HG03039 (cell line): Measurements from ENCODE around the gene SLCO3A1.

Source experiments
- ATAC-seq: cut with Tn5 transposase; IDR thresholded peaks from one replicate; pipeline ENCODE4 v1.9.1; 2021; ENCODE audit warnings: mild to moderate bottlenecking, moderate library complexity; ENCODE audit not compliant: unreplicated experiment

SLCO3A1 gene

DNA sequence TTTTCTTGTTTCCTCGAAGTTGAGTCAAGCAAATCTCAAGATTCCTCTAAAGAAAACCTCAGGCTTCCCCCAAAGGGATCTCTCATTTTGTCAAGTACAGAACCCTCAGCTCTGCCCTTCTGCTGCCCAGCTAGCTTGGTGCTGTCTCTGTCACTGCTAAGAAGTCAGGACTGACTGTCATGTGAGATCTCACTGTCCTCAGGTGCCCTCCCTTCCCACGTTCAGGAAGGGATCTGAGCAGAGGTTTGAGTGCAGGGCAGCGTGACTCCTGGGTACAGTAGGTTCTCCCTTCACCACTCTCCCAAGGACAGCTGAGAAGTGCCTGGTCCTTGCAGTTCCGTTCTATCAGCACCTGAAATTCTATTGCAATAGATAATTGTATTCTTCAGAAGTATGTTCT is 229.7 kb downstream of the SLCO3A1 start:
- ATAC-seq = no peak

DNA sequence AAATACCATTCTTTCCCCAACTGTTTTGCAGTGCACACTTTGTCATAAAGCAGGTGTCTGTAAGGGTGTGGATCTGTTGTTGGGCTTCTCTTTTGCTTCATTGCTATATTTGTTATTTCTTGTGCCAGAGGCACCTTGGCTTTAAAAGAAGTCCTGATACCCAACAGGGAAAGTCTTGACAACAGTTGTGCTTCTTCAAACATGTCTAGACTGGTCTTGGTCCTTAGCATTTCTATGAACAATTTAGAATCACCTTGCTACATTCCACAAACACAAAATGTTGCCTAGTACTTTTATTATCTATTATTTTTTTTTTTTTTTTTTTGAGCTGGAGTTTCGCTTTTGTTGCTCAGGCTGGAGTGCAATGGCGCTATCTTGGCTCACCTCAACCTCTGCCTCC is 233.7 kb downstream of the SLCO3A1 start:
- ATAC-seq = no peak

DNA sequence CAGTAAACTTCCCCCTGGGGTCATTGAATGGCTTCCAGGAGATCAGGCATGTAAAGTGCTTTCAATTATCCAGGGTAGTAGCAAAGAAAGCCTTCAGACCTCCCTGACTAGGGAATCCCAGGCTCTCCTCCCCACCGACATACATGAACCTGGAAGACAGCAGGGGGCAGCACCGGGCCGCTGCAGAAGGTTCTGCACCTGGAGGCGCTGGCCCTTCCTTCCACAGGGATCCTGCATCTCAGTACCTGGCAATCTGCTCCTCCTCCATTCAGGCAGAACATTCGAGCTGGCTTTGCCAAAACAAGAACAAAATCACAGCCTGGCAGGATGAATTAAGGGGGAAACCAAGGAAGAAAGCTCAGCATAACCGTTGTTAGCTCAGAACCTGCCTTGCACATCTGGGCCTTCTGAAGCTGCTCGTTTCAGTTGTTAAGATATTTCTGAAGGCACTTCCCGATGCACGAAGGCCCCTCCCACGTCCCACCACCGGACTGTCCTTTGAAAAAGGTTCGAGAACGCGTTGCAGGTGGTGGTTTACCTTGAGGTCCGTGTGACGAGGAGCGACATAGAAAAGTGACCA is 237.7 kb downstream of the SLCO3A1 start:
- ATAC-seq = no peak

DNA sequence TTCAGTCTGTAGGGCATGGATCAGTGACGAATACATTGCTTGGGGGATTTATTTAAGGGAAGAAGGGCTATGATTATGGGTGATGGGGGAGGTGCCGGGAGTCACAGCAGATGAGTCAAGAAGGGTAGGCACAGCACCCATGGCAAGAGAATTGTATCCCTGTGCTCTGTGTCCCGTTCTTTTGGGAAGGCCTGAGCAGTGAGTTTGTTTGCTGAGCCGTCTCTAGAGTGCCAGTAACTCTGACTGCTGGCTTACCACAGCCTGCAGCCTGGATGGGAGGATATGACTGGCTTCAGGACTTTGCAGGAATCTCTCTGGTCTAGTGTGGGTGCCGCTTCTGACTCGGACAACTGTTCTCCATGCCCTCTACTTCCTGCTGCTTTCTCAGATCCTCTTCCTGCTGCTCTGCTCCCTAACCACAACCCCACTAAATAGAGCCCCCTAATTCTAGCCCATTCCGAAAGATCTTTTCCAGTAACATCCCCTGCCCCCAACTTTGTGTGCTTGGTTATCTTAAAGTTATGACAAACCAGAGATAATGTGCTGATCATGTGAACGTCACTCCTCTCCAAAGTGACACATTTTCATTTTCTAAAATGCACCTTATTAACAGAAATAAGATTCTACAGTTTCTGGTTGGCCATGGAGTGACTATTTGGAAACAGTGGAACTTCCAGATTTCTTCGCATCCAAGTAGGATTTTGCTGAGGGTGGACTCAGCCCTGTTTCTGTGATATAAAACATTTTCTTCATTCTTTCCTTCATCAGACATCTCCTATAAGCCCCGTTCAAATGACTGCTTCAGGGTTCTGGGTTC is 239.0 kb downstream of the SLCO3A1 start:
- no peak for ATAC-seq

DNA sequence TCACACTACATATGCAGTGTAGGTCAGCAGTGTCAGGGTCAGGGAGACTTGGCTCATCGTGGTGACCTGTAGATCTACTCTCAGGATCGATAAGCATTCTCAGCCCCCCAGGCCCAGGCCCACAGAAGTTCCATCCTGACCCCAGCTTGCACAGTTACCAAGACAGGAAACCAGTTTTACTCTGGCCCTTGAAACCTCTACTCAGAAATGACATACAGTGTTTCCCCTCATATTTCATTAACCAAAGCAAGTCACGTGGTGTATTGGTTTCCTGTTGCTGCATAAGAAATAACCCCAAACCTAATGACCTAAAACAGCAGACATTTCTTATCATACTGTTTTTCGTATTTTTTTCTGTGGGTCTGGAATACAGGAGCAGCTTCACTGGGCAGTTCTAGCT is 242.2 kb downstream of the SLCO3A1 start:
- ATAC-seq = no peak

DNA sequence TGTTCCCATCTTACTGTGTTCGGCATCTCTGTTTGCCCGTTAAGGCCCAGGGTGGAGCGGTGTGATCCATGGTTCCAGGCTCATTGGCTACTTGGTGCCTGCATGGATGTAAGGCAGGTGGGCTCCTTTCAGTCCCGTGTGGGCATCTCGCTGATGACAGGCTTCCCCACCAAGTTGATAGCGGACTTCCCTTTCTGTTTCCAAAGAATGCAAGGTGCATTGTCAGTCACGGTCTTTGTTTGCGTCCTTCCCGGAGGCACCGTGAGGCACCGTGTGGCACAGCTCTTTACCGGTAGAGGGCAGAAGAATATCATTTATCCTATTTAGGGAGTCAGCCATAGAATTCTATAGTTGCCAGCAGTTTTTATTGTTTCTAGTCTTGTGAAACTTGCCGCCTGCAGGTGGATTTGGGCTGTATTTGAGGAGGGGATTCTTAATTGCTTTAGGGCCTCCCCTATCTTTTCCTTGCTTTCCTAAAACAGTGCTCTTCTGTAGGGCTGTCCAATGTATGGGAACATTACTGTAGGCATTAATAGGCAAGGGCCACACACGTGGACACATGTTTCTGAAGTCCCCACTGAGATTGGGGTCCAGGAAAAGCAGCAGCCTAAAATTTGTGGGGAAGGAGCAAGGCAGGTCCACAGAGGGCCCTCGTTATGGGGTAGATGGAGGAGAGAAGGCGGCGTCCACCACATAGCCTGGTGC is 244.1 kb downstream of the SLCO3A1 start:
- peak; percentile 40 for ATAC-seq

DNA sequence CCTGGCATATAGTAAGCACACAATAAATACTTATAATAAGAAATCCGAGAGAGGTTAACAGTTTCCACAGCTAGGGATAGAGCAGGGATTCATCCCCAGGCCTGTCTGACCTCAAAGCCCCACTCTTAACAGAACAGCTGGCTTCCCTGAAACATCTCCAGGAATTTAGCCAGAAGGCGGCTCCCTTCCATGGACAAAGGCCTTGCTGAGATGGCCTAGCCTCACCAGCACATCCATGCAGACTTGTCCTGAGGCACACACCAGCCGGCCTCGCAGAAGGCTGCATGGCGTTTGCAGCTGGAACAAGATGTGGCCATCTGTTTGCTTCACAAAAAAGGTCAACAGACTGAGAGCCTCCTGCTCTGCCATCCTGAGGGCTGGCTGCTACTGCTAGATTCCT is 245.4 kb downstream of the SLCO3A1 start:
- ATAC-seq = no peak

DNA sequence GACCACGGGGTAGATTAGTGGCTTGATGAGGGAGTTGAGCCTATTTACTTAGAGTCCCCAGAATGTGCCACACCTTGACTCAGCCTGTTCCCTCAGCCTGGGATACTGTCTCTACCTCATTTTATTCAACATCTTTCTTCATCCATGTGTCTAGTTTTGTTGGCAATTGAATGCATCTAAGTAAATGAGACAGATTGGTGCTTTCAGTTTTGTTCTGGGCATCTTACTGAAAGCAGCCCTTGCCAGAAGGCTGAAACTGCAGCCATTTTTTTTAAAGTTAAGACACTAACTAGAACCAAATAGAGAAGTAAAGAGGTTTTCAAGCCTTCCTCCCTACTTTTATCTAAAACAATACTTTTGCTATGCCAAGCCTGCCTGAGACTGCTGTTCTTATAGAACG is 246.8 kb downstream of the SLCO3A1 start:
- ATAC-seq = no peak

DNA sequence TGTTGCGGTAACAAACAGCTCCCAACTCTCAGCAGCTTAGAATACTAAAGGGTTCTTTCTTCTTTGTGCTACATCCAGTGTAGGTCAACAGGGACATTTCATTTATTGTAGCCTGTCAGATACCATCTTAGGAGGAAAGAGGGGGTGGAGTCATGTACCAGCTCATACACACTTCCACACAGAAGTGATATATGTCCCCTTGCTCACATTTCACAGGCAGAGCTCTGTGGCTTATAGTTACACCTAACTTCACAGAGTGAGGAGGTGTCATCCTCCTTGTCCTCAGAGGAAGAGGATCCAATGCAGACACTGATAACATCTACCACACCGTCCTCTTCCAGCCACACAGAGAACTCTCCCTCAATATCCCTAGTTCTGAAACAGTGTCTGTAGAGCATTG is 247.2 kb downstream of the SLCO3A1 start:
- ATAC-seq = no peak

DNA sequence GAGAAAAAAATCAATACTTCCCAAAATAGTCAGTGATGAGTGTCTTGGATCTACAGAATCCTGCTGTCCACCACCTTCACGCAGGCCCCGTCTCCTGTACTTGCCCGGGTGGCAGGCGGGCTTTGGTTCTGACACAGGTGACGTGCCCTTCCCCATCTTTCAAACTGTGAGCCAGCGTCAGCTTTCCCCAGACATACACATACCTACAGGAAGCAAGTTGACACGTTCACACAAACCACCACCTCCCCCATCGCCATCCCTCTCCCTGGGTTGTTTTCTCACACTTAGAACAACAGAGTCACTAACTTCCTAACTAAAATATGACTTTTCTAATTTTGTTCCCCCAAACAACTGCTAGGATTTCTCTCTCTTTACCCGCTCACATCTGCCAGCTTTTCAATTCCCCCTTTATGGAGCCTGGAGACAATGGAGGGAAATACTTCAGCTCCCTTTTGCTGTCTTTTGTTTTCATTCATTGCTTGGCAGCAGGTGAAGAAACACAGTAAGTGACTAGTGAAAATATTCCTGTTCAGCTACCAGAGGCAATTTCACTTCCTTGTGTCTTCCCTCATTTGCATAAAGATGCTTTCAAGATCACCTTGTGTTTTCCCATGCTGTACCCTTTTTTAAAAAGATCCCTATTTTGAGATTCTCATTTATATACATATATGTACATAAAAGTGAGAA is 248.3 kb downstream of the SLCO3A1 start:
- no peak for ATAC-seq

DNA sequence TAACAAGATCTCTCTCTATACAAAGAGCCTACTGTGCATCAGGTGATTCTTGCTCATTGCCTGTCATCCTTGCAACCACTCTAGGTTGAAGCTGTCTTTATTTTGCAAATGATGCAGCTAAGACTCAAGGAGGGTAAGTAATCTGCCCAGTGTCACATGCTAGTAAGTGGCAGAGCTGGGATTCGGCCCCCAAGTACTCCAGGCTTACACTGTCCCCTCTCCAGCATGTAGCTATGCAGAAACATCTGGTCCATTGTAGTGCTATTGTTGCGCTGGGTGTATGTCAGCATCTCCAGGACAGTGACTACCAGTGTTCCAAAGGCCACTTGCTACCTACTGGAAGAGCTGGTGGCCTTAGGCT is 248.9 kb downstream of the SLCO3A1 start:
- no peak for ATAC-seq

DNA sequence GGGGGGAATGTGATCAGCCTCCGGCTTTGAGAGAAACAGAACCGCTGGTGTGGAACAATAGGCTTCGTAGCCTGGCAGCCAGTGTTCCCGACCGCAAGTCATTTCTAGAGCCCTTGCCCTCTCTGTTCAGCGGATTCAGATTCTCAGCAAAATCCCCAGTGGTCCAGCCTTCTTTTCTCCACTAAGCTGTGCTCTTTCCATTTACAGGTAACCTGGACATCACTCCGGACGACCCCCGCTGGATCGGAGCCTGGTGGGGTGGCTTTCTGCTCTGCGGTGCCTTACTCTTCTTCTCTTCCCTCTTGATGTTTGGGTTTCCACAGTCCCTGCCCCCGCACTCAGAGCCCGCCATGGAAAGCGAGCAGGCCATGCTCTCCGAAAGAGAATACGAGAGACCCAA is 250.6 kb downstream of the SLCO3A1 start:
- ATAC-seq = no peak

DNA sequence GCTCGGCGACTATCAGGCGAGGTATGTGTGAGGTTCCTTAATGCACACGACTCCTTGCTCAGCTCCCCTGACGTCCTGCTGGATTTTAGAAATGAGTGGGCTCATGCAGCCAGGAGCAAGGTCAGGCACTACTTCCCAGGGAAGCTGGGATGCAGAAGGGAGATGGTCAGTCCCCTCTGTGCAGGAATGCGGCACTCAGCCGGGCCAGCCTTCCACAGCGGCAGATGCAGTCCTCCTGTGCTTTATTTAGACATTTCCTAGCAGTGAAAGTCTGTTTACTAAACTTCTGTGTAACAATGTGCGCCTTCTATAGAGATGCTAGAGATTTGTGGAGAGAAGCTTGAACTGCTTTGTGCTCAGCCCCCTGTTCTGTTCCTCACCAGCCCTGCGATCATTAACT is 252.1 kb downstream of the SLCO3A1 start:
- no peak for ATAC-seq

DNA sequence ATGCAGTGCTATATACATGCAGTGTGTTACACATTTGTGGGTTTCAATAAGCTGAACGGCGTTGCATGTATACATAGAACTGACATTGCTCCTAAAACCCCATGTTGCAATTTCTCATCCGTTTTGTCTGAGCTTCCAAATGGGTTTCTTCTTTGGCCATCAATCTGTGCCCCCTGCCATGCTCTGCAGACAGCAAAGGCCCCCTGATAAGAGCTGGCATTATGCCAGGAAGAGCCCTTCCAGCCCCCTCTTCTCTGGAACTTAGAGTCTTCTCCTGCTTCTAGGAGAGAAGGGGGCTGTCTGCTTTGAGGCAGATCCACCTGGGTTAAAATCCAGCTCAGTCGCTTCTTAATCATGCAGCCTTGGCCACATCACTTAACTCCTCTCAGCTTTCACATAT is 254.0 kb downstream of the SLCO3A1 start:
- no peak for ATAC-seq

DNA sequence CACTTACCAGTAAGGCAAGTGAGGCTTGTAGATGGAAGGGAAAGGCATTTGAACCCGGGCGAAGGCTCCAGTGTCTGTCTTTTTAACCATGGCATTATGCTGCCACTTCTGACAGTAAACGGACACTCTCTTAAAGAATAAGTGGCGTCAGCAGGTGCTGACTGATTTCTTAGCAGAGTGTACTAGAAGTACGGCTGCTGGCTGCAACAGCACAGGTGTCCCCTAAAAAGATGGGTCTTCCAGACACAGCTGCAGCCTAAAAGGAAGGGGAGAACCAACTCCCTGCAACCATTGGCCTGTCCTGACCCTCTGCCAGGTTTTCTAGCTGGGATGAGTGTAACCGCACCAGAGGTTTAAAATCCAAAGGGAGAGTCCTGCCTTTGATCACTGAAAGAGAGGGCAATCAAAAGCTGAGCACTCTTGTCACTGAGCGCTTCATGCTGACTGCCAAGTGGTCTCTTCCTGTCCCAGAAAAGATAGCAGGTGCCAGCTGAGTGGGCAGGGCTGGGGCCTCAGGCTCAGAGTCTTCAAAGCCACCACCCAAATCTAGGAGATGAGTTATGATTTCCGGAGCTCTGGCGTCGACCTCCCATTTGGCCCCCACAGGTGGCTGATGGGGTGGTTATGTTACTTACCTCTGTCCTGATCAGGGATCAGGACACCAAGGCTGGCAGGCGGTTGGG is 255.8 kb downstream of the SLCO3A1 start:
- no peak for ATAC-seq

DNA sequence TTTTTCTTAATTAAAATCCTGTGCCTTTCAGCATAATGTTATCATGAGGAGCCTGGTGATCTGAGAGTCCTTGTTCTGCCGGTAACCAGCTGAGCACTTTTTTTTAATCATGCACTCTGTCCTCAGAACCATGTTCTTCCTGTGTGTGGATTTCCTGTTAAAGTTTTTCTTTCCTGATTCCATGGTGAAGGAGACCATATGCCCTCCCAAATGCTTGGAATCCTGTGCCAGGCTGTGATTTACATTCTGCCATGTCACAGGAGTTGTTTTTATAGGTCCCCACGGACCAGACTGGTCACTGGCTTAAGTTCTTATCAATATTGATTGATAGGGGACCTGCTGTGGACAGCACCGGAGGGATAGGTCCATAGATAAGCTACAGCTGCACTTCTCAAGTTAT is 257.8 kb downstream of the SLCO3A1 start:
- ATAC-seq = no peak

DNA sequence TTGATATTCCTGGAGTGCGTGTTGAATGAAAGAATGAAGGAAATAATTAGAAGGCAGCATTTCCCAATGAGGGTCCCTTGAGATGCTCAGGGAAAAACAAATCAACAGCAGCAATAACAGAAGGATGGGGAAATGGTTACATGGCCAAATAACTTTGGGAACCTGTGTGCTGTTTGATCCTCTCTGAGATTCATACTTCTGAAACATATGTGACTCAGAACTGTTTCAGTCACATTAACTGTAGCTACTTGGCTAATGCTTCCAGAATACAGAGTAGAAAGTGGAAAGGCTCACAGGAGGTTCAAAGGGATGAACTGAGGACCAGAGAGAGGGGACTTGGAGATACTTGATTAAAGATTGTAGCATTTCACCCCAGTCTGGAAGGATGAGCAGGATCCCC is 258.2 kb downstream of the SLCO3A1 start:
- no peak for ATAC-seq

DNA sequence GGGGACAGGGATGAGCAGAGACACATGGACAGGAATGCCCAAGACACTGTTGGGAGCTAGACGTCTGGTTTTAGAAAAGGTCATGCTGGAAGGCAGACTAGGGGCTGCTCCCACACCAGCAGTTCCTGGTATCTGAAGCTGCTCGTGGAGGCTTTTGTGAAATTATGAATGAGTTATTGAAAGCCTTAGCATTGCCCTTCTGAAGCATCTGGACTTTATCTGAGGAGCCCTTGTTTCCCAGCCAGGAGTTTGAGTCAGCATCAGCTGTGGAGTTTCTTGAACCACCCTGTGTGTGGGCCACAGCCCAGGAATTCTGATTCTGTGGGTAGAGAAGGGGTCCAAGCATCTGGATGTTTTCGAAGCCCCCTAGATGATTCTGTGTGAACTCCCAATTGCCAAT is 258.7 kb downstream of the SLCO3A1 start:
- ATAC-seq = no peak

DNA sequence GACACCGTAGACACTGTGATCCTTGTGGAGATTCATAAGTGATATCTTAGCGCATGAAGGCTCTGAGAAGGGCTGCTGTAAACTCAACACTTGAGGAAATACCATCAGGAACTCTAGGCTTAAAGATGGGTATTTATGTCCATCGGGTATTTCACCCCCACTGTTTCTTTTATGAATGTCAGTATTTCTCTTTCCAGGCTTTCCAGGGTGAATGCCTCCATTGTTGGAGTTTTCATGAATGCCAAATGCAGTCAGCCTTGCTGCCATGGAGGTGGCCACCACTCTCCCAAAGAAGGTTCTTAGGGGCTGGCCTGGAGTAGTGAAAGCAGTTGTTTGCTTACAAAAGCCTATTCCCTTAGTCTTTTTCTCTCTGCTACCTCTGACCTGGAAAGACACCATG is 259.2 kb downstream of the SLCO3A1 start:
- ATAC-seq = no peak

DNA sequence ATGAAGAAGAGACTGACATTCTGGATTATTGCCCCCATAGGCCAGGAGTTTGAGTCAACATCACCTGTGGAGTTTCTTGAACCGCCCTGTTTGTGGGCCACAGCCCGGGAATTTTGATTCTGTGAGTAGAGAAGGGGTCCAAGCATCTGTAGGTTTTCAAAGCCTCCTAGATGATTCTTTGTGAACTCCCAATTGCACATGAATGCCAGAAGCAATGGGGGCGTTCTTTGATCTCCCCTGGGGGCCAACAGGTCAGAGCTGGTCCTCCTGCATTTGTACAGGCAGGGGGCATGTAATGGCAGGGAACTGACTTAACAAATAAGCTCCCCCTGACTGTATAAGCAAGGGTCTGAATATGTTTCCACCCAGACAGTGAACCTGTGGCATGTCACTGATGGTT is 260.3 kb downstream of the SLCO3A1 start:
- no peak for ATAC-seq

DNA sequence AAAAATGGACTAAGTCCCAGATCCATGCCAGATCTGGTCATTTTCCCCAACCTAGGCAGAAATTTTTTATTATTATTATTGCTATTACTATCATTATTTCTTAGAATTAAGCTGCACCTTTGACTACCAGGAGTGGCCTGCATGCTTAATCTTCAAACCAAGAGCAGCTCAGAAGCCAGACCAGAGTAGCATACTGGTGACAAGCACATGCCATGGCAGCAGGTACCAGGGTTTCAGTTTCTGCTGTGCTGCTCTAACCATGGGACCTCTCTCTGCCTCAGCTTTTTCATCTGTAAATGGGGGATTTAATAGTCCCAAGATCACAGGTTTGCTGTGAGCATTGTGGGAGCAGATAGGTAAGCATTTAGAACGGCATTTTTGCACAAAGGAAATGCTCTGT is 262.3 kb downstream of the SLCO3A1 start:
- ATAC-seq = no peak
